HEK293T (cell line): Measurements from ENCODE around the gene FHIT.

Source experiments
- CTBP1 ChIP-seq: fragments of 450-650 bp; IDR thresholded peaks from 2 replicates; pipeline ENCODE4 v1.6.1; 2016; ENCODE audit warnings: borderline replicate concordance
- ELF4 ChIP-seq: fragments of 450-650 bp; IDR thresholded peaks from 2 replicates; pipeline ENCODE4 v1.6.1; 2017; ENCODE audit warnings: antibody characterized with exemption
- FOXA1 ChIP-seq: fragments of 450-650 bp; IDR thresholded peaks from 2 replicates; pipeline ENCODE4 v1.6.1; 2016; ENCODE audit warnings: mild to moderate bottlenecking
- FOXK2 ChIP-seq: fragments of 450-650 bp; IDR thresholded peaks from 2 replicates; pipeline ENCODE4 v1.6.1; 2016; ENCODE audit warnings: mild to moderate bottlenecking
- FOXM1 ChIP-seq: fragments of 450-650 bp; IDR thresholded peaks from 2 replicates; pipeline ENCODE4 v1.6.1; 2017; ENCODE audit warnings: mild to moderate bottlenecking, borderline replicate concordance
- L3MBTL2 ChIP-seq: fragments of 450-650 bp; conservative IDR thresholded peaks from 2 replicates; pipeline ENCODE4 v1.6.1; 2016; ENCODE audit warnings: mild to moderate bottlenecking
- SP1 ChIP-seq: fragments of 450-650 bp; IDR thresholded peaks from 2 replicates; pipeline ENCODE4 v1.6.1; 2017
- SUZ12 ChIP-seq: fragments of 450-650 bp; IDR thresholded peaks from 2 replicates; pipeline ENCODE4 v1.6.1; 2016; ENCODE audit warnings: mild to moderate bottlenecking
- ZNF384 ChIP-seq: fragments of 450-650 bp; IDR thresholded peaks from 2 replicates; pipeline ENCODE4 v1.6.1; 2016

DNA sequence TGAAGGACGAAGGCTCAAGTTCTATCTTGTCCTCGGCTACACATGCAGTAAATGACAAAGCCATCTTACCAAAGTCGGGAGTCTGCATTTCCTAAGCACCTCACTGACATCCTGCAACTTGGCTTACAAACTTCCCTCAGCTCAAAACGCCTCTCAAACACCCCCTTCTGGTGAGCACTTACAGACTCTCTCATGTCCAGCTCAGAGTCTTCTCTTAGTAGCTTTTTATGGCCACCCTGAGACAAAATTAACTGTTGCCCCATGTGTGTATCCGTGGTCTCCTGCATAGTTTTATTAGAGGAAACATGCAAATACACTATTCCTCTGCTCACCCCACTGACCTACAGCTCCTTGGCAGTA, 819.7 kb downstream of the FHIT start:
- TF ChIP-seq ELF4 (no peak), ZNF384 (no peak), SUZ12 (no peak), SP1 (no peak), L3MBTL2 (no peak), CTBP1 (no peak), FOXK2 (no peak), FOXA1 (no peak), FOXM1 (no peak)
